PC-3 (cell line): ENCODE data around the gene HAPLN2. TPM values are rescaled to one million over a fixed set of nuclear protein-coding genes. Genes with fewer than 3 reads are reported as not detected.

ENCODE experiments used
- ATAC-seq: fragments of 200-7000 bp; cut with Tn5 transposase; 2 replicates; pipeline ENCODE4 v1.9.1; 2020; ENCODE audit warnings: mild to moderate bottlenecking, moderate library complexity
- BruUV-seq: library from RNA; stranded (reverse); fragments of 400-500 nt; replicated peaks from 2 replicates; lab custom pipeline; 2021; lab: Mats Ljungman, UMichigan
- CTCF ChIA-PET: fragments of 300-600 bp; sonication (Branson Sonifier 250); formaldehyde crosslinking; loops from one replicate; lab custom pipeline; 2022; ENCODE audit warnings: antibody characterized with exemption; lab: Charles Lee
- POLR2A ChIA-PET: fragments of 300-600 bp; sonication (Branson Sonifier 250); formaldehyde crosslinking; loops from one replicate; lab custom pipeline; 2022; ENCODE audit warnings: antibody characterized with exemption; ENCODE audit not compliant: unreplicated experiment; lab: Charles Lee
- DNase-seq: peaks from one replicate; pipeline ENCODE4 v3.0.0-alpha.2; 2015
- H2AFZ ChIP-seq: fragments of 300-600 bp; sonication (generic); 2 replicates; pipeline ENCODE4 v1.6.0; 2016; ENCODE audit warnings: antibody characterized with exemption, low read length
- H3F3A ChIP-seq: fragments of 300-600 bp; sonication (generic); one replicate; pipeline ENCODE4 v1.6.0; 2017; ENCODE audit warnings: antibody characterized with exemption, low read length, control low read depth, mild to moderate bottlenecking; ENCODE audit not compliant: unreplicated experiment
- H3K27ac ChIP-seq: fragments of 300-600 bp; sonication (generic); 2 replicates; pipeline ENCODE4 v1.5.1; 2016; ENCODE audit warnings: mild to moderate bottlenecking, low read length
- H3K27me3 ChIP-seq: fragments of 300-600 bp; sonication (generic); 2 replicates; pipeline ENCODE4 v1.6.1; 2016; ENCODE audit warnings: low read length, mixed read lengths
- H3K36me3 ChIP-seq: fragments of 300-600 bp; sonication (generic); 2 replicates; pipeline ENCODE4 v1.6.1; 2016; ENCODE audit warnings: low read depth, mixed run types, low read length, mixed read lengths
- H3K4me1 ChIP-seq: fragments of 300-600 bp; sonication (generic); 2 replicates; pipeline ENCODE4 v1.5.1; 2016; ENCODE audit warnings: low read length; ENCODE audit not compliant: insufficient read depth
- H3K4me2 ChIP-seq: fragments of 300-600 bp; sonication (generic); 2 replicates; pipeline ENCODE4 v1.6.0; 2016; ENCODE audit warnings: low read length
- H3K4me3 ChIP-seq: fragments of 300-600 bp; sonication (generic); 2 replicates; pipeline ENCODE4 v1.5.1; 2016; ENCODE audit warnings: mild to moderate bottlenecking, low read length, mixed read lengths
- H3K79me2 ChIP-seq: fragments of 300-600 bp; sonication (generic); 2 replicates; pipeline ENCODE4 v1.6.1; 2017; ENCODE audit warnings: low read length, mixed read lengths
- H3K9ac ChIP-seq: fragments of 300-600 bp; sonication (generic); 2 replicates; pipeline ENCODE4 v1.6.0; 2016; ENCODE audit warnings: mild to moderate bottlenecking, low read length
- H3K9me2 ChIP-seq: fragments of 300-600 bp; sonication (generic); replicated peaks from 2 replicates; pipeline ENCODE4 v1.6.1; 2016; ENCODE audit warnings: mixed run types, low read length, mixed read lengths
- H3K9me3 ChIP-seq: fragments of 300-600 bp; sonication (generic); 2 replicates; pipeline ENCODE4 v1.6.1; 2016; ENCODE audit warnings: low read length, mixed read lengths
- H4K20me1 ChIP-seq: fragments of 300-600 bp; sonication (generic); 2 replicates; pipeline ENCODE4 v1.6.1; 2016; ENCODE audit warnings: low read length, mixed read lengths
- EZH2 ChIP-seq: fragments of 300-600 bp; sonication (generic); IDR thresholded peaks from one replicate; pipeline ENCODE4 v1.6.1; 2017; ENCODE audit warnings: antibody characterized with exemption, mild to moderate bottlenecking, low read length; ENCODE audit not compliant: unreplicated experiment
- intact Hi-C: fragments of 100-400 bp; cut with micrococcal nuclease; formaldehyde crosslinking; loops from 2 replicates; pipeline ENCODE4 v1.9.0; 2023
- total RNA-seq: library from RNA; depleted of rRNA; stranded (reverse); fragments of >200 nt; gene quantifications from 2 replicates; pipeline ENCODE4 v1.2.3, GENCODE V29; 2014
- TF ChIP-seq, protein P1 (sequence below): fragments of 300-600 bp; sonication (generic); conservative IDR thresholded peaks from 2 replicates; pipeline ENCODE4 v1.5.1; 2017; ENCODE audit warnings: antibody characterized with exemption, low read depth, mild to moderate bottlenecking, low read length

The HAPLN2 gene
- total RNA-seq, 1 experiment from 2014 or later = 1.1 TPM

DNA sequence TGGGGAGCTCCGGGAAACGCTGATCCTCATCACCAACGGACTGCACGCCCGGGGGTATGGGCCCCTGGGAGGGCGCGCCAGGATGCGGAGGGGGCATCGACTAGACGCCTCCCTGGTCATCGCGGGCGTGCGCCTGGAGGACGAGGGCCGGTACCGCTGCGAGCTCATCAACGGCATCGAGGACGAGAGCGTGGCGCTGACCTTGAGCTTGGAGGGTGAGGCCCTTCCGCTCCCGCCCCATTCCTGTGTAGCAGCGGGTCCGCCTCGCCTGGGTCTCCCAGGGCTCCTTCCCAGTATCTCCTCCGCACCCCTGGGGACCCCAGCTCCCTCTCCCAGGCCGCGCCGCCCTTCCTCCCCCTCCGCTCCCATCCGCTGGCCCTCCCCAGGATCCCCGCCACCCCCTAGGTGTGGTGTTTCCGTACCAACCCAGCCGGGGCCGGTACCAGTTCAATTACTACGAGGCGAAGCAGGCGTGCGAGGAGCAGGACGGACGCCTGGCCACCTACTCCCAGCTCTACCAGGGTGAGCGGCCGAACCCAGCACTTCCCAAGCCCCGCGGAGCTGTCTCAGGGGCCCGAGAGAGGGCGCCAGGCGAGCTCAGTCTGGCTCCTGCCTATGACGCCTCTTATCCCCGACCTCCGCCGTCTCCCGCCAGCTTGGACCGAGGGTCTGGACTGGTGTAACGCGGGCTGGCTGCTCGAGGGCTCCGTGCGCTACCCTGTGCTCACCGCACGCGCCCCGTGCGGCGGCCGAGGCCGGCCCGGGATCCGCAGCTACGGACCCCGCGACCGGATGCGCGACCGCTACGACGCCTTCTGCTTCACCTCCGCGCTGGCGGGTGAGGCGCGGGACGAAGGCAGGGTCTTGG, 5.0 kb downstream of the HAPLN2 start:
- H3K4me1 ChIP-seq = 0 out of 2 replicates have a peak, but pooled peaks cover 6% of the 10 kb centered on the region
- H3K27ac ChIP-seq = no peak overlapping the region
- H3K9me3 ChIP-seq = no peaks in the 10 kb centered on the region
- H3K9ac ChIP-seq = no peak overlapping the region
- no peaks in the 10 kb centered on the region for H3K9me2 ChIP-seq
- no peaks in the 10 kb centered on the region for H3K79me2 ChIP-seq
- ChIA-PET POLR2A (no interaction called here), CTCF (interaction anchor here (0.6 to 1.5 kb wide), 3 partner anchors 50 to 122 kb away, joined by 3 to 6 read pairs (median 5); no protein-coding TSS in a partner anchor)
- H3K4me3 ChIP-seq = 0 out of 2 replicates have a peak overlapping the region, but pooled peaks have one; percentile 23
- H3K4me2 ChIP-seq = peak overlapping the region; percentile 57
- H4K20me1 ChIP-seq = no peaks in the 10 kb centered on the region
- peak; percentile 58 for ATAC-seq
- peak overlapping the region; percentile 58; the same call in 1 of the 2 replicates for H2AFZ ChIP-seq
- intact Hi-C loops = no loop called here
- DNase-seq = peak; percentile 33
- no peaks in the 10 kb centered on the region for H3F3A ChIP-seq
- no TSS peak for BruUV-seq
- peaks cover 34% of the 10 kb centered on the region for H3K27me3 ChIP-seq
- TF ChIP-seq EZH2 = no peak
- TF ChIP-seq, protein P1, sequence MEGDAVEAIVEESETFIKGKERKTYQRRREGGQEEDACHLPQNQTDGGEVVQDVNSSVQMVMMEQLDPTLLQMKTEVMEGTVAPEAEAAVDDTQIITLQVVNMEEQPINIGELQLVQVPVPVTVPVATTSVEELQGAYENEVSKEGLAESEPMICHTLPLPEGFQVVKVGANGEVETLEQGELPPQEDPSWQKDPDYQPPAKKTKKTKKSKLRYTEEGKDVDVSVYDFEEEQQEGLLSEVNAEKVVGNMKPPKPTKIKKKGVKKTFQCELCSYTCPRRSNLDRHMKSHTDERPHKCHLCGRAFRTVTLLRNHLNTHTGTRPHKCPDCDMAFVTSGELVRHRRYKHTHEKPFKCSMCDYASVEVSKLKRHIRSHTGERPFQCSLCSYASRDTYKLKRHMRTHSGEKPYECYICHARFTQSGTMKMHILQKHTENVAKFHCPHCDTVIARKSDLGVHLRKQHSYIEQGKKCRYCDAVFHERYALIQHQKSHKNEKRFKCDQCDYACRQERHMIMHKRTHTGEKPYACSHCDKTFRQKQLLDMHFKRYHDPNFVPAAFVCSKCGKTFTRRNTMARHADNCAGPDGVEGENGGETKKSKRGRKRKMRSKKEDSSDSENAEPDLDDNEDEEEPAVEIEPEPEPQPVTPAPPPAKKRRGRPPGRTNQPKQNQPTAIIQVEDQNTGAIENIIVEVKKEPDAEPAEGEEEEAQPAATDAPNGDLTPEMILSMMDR = peak; percentile 45
- H3K36me3 ChIP-seq = no peaks in the 10 kb centered on the region

- Histone ChIP-seq H3K4me3 (no peak overlapping the region), H3K36me3 (no peaks in the 10 kb centered on the region), H4K20me1 (no peaks in the 10 kb centered on the region), H3K9me3 (no peaks in the 10 kb centered on the region), H3K27ac (no peak overlapping the region), H3K4me1 (0 out of 2 replicates have a peak, but pooled peaks cover 6% of the 10 kb centered on the region), H2AFZ (no peak overlapping the region), H3K4me2 (peak overlapping the region; percentile 66; the same call in 1 of the 2 replicates), H3F3A (no peaks in the 10 kb centered on the region), H3K9me2 (no peaks in the 10 kb centered on the region), H3K79me2 (no peaks in the 10 kb centered on the region), H3K9ac (no peak overlapping the region), H3K27me3 (peaks cover 32% of the 10 kb centered on the region)
- POLR2A ChIA-PET = no interaction called here
- DNase-seq = no peak
- ATAC-seq = no peak
- BruUV-seq = no TSS peak
- TF ChIP-seq, protein P1 = no peak
- TF ChIP-seq EZH2 = peak; percentile 81
- CTCF ChIA-PET = interaction anchor here (0.5 to 1.5 kb wide), 3 partner anchors 43 to 101 kb away, joined by 3 to 6 read pairs (median 5); no protein-coding TSS in a partner anchor
- intact Hi-C loops = no loop called here
These were observed 5.7 kb downstream of the HAPLN2 start for GRCh38 chr1:156624814-156625435.
